HG03442 (cell line): ENCODE results near the gene CMKLR1.

Source experiments
- ATAC-seq: cut with Tn5 transposase; IDR thresholded peaks from one replicate; pipeline ENCODE4 v1.9.1; 2021; ENCODE audit warnings: mild to moderate bottlenecking, moderate library complexity; ENCODE audit not compliant: unreplicated experiment

The CMKLR1 gene

GRCh38 chr12:108238474-108238873 is 100.6 kb downstream of the CMKLR1 start:
- ATAC-seq = no peak
